ENCODE data around the gene SPAG17. TPM values are rescaled to one million over a fixed set of nuclear protein-coding genes. Genes with fewer than 3 reads are reported as not detected.

SPAG17 gene
- total RNA-seq, 1 experiment from 2014 or later = 0.33 TPM

DNA sequence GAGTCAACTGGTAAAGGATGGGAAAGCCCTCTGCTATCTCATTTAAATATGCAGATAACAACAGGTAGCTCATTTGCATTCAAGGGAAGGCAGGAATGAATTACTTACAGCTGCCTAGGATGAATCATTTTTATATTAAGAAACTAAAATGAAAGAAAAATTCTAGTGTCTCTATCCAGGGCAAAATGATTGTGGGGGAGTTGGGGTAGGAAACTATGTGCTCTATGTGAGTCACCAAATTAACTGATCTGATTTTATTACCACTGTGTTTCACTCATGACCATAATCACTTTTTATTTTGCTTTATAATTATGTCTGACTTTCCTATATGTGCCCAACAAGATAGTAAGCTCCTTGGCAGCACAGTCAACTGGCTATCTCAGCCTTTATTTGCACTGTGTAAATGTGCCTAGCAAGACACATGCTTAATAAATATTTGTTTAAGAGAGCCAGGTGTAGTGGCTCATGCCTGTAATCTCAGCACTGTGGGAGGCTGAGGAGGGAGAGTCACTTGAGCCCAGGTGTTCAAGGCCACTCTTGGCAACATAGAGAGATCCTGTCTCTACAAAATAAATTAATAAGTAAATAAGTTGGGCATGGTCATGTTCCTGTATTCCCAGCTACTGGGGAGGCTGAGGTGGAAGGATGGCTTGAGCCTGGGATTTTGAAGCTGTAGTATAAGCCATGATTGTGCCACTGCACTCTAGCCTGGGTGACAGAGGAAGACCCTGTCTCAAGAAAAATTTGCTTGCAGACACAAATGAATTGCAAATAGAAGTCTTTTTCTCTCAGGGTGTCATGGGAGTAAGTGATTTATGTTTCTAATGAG lies 84.1 kb downstream of the SPAG17 start:
- no TSS peak for BruUV-seq (replicated peaks)
- Mint-ChIP-seq H3K4me3 (ENCODE audit: low read depth, unreplicated experiment) (no peak overlapping the region), H3K36me3 (ENCODE audit: insufficient read depth, unreplicated experiment) (no peaks in the 10 kb centered on the region), H3K27ac (ENCODE audit: unreplicated experiment) (no peak overlapping the region), H3K4me1 (ENCODE audit: low read depth, unreplicated experiment) (no peaks in the 10 kb centered on the region), H3K9me3 (ENCODE audit: low read depth, unreplicated experiment) (no peaks in the 10 kb centered on the region), H3K27me3 (ENCODE audit: unreplicated experiment) (no peaks in the 10 kb centered on the region)
- no peak for DNase-seq
- CTCF ChIA-PET = no interaction called here
- TF ChIP-seq, protein P1, sequence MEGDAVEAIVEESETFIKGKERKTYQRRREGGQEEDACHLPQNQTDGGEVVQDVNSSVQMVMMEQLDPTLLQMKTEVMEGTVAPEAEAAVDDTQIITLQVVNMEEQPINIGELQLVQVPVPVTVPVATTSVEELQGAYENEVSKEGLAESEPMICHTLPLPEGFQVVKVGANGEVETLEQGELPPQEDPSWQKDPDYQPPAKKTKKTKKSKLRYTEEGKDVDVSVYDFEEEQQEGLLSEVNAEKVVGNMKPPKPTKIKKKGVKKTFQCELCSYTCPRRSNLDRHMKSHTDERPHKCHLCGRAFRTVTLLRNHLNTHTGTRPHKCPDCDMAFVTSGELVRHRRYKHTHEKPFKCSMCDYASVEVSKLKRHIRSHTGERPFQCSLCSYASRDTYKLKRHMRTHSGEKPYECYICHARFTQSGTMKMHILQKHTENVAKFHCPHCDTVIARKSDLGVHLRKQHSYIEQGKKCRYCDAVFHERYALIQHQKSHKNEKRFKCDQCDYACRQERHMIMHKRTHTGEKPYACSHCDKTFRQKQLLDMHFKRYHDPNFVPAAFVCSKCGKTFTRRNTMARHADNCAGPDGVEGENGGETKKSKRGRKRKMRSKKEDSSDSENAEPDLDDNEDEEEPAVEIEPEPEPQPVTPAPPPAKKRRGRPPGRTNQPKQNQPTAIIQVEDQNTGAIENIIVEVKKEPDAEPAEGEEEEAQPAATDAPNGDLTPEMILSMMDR (IDR thresholded peaks at IDR 0.05; ENCODE audit: unreplicated experiment) = no peak
- intact Hi-C loops (cut with micrococcal nuclease; ENCODE audit: unreplicated experiment) = no loop called here

DNA sequence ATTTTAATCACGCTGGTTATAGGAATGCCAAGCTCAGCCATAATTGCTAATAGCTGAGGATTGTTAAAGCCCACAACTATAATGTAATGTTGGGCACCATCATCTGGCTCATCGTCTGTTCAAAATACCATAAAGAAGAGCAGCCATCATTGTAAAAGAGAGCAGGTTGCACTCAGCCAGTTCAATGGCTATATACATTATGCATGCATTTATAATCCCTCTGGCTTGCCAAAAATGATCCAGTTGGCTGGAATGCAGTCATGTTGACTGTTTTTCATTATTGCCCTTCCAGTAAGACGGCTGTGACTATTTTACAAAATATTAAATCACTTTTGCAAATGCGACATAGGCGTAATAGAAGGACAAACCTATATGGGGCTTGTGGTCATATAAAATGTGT lies 85.3 kb downstream of the SPAG17 start:
- Mint-ChIP-seq H3K4me1 (ENCODE audit: low read depth, unreplicated experiment) (no peaks in the 10 kb centered on the region), H3K4me3 (ENCODE audit: low read depth, unreplicated experiment) (no peak overlapping the region), H3K27me3 (ENCODE audit: unreplicated experiment) (no peaks in the 10 kb centered on the region), H3K36me3 (ENCODE audit: insufficient read depth, unreplicated experiment) (no peaks in the 10 kb centered on the region), H3K9me3 (ENCODE audit: low read depth, unreplicated experiment) (no peaks in the 10 kb centered on the region), H3K27ac (ENCODE audit: unreplicated experiment) (no peak overlapping the region)
- intact Hi-C loops (cut with micrococcal nuclease; ENCODE audit: unreplicated experiment) = no loop called here
- CTCF ChIA-PET = no interaction called here
- TF ChIP-seq, protein P1 (IDR thresholded peaks at IDR 0.05; ENCODE audit: unreplicated experiment) = no peak
- no peak for DNase-seq
- no TSS peak for BruUV-seq (replicated peaks)

DNA sequence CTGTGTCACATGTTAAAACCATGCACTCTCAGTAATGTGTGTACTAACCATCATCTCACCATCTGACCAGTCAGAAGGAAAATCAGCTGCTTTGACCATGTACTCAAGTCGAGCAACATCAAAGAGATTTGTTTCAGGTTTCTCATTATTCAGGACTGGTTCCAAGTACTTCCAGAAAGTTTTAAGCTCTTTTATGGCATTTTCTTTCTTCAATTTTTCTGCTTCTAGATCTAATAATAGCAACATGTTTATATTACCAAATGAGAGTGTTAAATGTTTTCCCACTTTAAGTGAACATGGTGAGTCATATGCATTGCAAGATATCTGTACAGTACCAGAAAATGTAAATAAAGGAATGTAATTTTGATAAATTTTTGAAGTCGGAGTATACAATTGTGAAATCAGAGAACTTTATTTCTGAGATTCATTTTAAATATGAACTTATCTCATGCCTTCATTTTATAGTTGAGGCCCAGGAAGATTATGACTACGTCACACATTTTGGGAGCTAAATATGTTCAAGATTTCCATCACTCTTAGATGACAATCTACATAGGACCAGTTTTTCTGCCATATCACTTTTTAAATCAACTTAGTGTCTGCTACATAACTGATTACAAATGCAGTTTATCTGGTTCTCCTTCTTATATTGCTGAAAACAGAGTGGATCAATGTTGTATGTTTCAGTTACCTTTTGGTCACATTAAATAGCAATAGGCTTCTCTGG lies 87.2 kb downstream of the SPAG17 start:
- Mint-ChIP-seq H3K27me3 (ENCODE audit: unreplicated experiment) (peaks cover 3% of the 10 kb centered on the region), H3K4me3 (ENCODE audit: low read depth, unreplicated experiment) (no peak overlapping the region), H3K9me3 (ENCODE audit: low read depth, unreplicated experiment) (no peaks in the 10 kb centered on the region), H3K27ac (ENCODE audit: unreplicated experiment) (no peak overlapping the region), H3K36me3 (ENCODE audit: insufficient read depth, unreplicated experiment) (no peaks in the 10 kb centered on the region), H3K4me1 (ENCODE audit: low read depth, unreplicated experiment) (no peaks in the 10 kb centered on the region)
- no TSS peak for BruUV-seq (replicated peaks)
- TF ChIP-seq, protein P1 (IDR thresholded peaks at IDR 0.05; ENCODE audit: unreplicated experiment) = no peak
- CTCF ChIA-PET = no interaction called here
- intact Hi-C loops (cut with micrococcal nuclease; ENCODE audit: unreplicated experiment) = no loop called here
- no peak for DNase-seq

DNA sequence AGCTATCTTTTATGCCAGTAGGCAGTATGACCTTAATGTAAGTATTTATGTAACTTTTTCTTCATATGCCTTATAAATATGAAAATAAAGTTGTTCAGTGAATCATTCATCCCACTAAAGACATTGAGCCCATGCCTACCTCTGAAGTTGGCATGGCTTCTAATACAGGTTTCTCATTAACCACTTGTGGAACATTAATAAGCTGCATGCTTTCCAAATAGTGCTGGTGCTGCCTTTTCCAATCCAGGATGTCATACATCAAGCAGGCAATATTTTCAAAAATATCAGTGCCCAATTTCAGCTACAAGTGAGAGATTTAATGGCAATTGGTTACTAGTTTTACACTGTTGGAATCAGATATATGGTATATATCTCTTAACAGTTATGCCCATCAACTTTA lies 92.0 kb downstream of the SPAG17 start:
- intact Hi-C loops (cut with micrococcal nuclease; ENCODE audit: unreplicated experiment) = no loop called here
- Mint-ChIP-seq H3K27me3 (ENCODE audit: unreplicated experiment) (peaks cover 13% of the 10 kb centered on the region), H3K9me3 (ENCODE audit: low read depth, unreplicated experiment) (no peaks in the 10 kb centered on the region), H3K4me3 (ENCODE audit: low read depth, unreplicated experiment) (no peak overlapping the region), H3K27ac (ENCODE audit: unreplicated experiment) (no peak overlapping the region), H3K36me3 (ENCODE audit: insufficient read depth, unreplicated experiment) (no peaks in the 10 kb centered on the region), H3K4me1 (ENCODE audit: low read depth, unreplicated experiment) (no peaks in the 10 kb centered on the region)
- no peak for DNase-seq
- TF ChIP-seq, protein P1 (IDR thresholded peaks at IDR 0.05; ENCODE audit: unreplicated experiment) = no peak
- CTCF ChIA-PET = interaction anchor here (0.5 kb wide), 1 partner anchor 16 kb away, joined by 3 read pairs; no protein-coding TSS in a partner anchor
- BruUV-seq (replicated peaks) = no TSS peak
